ENCODE data around the gene EARS2. TPM values are rescaled to one million over a fixed set of nuclear protein-coding genes. Genes with fewer than 3 reads are reported as not detected.

EARS2 gene
- total RNA-seq, 1 experiment from 2014 or later: 55.9 TPM

GRCh38 chr16:23566724-23567123 is 9.6 kb upstream of the EARS2 start:
- H3K4me3 Mint-ChIP-seq: no peak overlapping the region
- no peaks in the 10 kb centered on the region for H3K9me3 Mint-ChIP-seq
- no peak for ATAC-seq
- TF ChIP-seq ESRRA (CRISPR knock-in tag; IDR thresholded peaks at IDR 0.05; ENCODE audit: borderline replicate concordance) (no peak), FOXP1 (CRISPR knock-in tag; IDR thresholded peaks at IDR 0.05; ENCODE audit: borderline replicate concordance) (no peak), ATF3 (CRISPR knock-in tag; conservative IDR thresholded peaks at IDR 0.05) (no peak), TP53 (CRISPR knock-in tag; IDR thresholded peaks at IDR 0.05) (no peak), FOXK1 (CRISPR knock-in tag; IDR thresholded peaks at IDR 0.05) (no peak), ZNF512 (CRISPR knock-in tag; IDR thresholded peaks at IDR 0.05; ENCODE audit: borderline replicate concordance) (no peak), ATF6 (CRISPR knock-in tag; IDR thresholded peaks at IDR 0.05) (no peak), ZNF671 (CRISPR knock-in tag; IDR thresholded peaks at IDR 0.05) (no peak), AR (CRISPR knock-in tag; IDR thresholded peaks at IDR 0.05) (no peak), ETV6 (CRISPR knock-in tag; IDR thresholded peaks at IDR 0.05) (no peak), NR2C2 (CRISPR knock-in tag; IDR thresholded peaks at IDR 0.05) (no peak), PRDM15 (CRISPR knock-in tag; IDR thresholded peaks at IDR 0.05) (no peak), TCF7 (CRISPR knock-in tag; IDR thresholded peaks at IDR 0.05; ENCODE audit: low read depth) (no peak), ZNF396 (CRISPR knock-in tag; IDR thresholded peaks at IDR 0.05; ENCODE audit: borderline replicate concordance) (no peak)
- CTCF ChIA-PET: no interaction called here
- DNase-seq (ENCODE audit: low spot score): no peak
- peaks cover 78% of the 10 kb centered on the region for H3K36me3 Mint-ChIP-seq
- POLR2A ChIA-PET: no interaction called here
- H3K4me1 Mint-ChIP-seq: no peaks in the 10 kb centered on the region
- no peaks in the 10 kb centered on the region for H3K27me3 Mint-ChIP-seq (ENCODE audit: low read depth)
- no peak overlapping the region for H3K27ac Mint-ChIP-seq

- no peak for ATAC-seq
- DNase-seq (ENCODE audit: low spot score): no peak
- H3K36me3 Mint-ChIP-seq: peaks cover 71% of the 10 kb centered on the region
- H3K4me1 Mint-ChIP-seq: no peaks in the 10 kb centered on the region
- ChIA-PET POLR2A (no interaction called here), CTCF (no interaction called here)
- no peaks in the 10 kb centered on the region for H3K27me3 Mint-ChIP-seq (ENCODE audit: low read depth)
- H3K9me3 Mint-ChIP-seq: no peaks in the 10 kb centered on the region
- H3K27ac Mint-ChIP-seq: no peak overlapping the region
- no peak overlapping the region for H3K4me3 Mint-ChIP-seq
- TF ChIP-seq FOXK1 (CRISPR knock-in tag; IDR thresholded peaks at IDR 0.05): no peak
- no peak for TF ChIP-seq GTF2I (CRISPR knock-in tag; conservative IDR thresholded peaks at IDR 0.05)
- no peak for TF ChIP-seq IRF1 (CRISPR knock-in tag; IDR thresholded peaks at IDR 0.05)
- no peak for TF ChIP-seq CTCF (IDR thresholded peaks at IDR 0.05)
- TF ChIP-seq RORB (CRISPR knock-in tag; IDR thresholded peaks at IDR 0.05): no peak
- no peak for TF ChIP-seq PRRX2 (CRISPR knock-in tag; IDR thresholded peaks at IDR 0.05)
- no peak for TF ChIP-seq E2F5 (CRISPR knock-in tag; IDR thresholded peaks at IDR 0.05)
- no peak for TF ChIP-seq ZNF263 (CRISPR knock-in tag; IDR thresholded peaks at IDR 0.05; ENCODE audit: low read depth)
- TF ChIP-seq TEAD4 (CRISPR knock-in tag; IDR thresholded peaks at IDR 0.05): no peak
These were observed 7.6 kb upstream of the EARS2 start for GRCh38 chr16:23564575-23565363.

Measured in WTC11 (cell line).